H1 (cell line): Measurements from ENCODE around the gene MATN1. TPM values are rescaled to one million over a fixed set of nuclear protein-coding genes. Genes with fewer than 3 reads are reported as not detected.

Source experiments
- CTCF ChIA-PET: fragments of 300-600 bp; sonication (Branson Sonifier 250); formaldehyde crosslinking; loops from one replicate; lab custom pipeline; 2021; ENCODE audit not compliant: partially characterized antibody; lab: Charles Lee
- POLR2A ChIA-PET: fragments of 300-600 bp; sonication (Branson Sonifier 250); formaldehyde crosslinking; loops from one replicate; lab custom pipeline; 2021; ENCODE audit warnings: inconsistent platforms; ENCODE audit not compliant: partially characterized antibody; lab: Charles Lee
- DNase-seq, 2 experiments: peaks; one replicate each; pipeline versions ENCODE4 v3.0.0 to v3.0.0-alpha.2; 2010 to 2022; ENCODE audit warnings: low spot score in 2 of 2, low read depth in 1 of 2, mixed read lengths in 1 of 2
- FAIRE-seq: peaks from 2 replicates; lab custom pipeline; 2011; peaks lifted over from hg19 to GRCh38; lab: Jason Lieb, UNC
- H2AFZ ChIP-seq: 2 replicates; pipeline ENCODE4 v1.8.1; 2012; ENCODE audit warnings: low read length, inconsistent platforms
- H2AK5ac ChIP-seq: 2 replicates; pipeline ENCODE4 v1.6.1; 2013; ENCODE audit warnings: low read depth, low read length
- H2BK120ac ChIP-seq: replicated peaks from 2 replicates; pipeline ENCODE3; 2013; ENCODE audit warnings: low read depth, low read length, inconsistent platforms
- H2BK12ac ChIP-seq: 2 replicates; pipeline ENCODE4 v1.6.1; 2013; ENCODE audit warnings: low read depth, low read length
- H2BK15ac ChIP-seq: 2 replicates; pipeline ENCODE4 v1.6.1; 2013; ENCODE audit warnings: low read length
- H2BK20ac ChIP-seq: 2 replicates; pipeline ENCODE4 v1.6.1; 2013; ENCODE audit warnings: low read length
- H2BK5ac ChIP-seq: 2 replicates; pipeline ENCODE4 v1.6.1; 2013; ENCODE audit warnings: low read depth, low read length
- H3K14ac ChIP-seq: 2 replicates; pipeline ENCODE4 v1.6.1; 2013; ENCODE audit warnings: inconsistent platforms; ENCODE audit not compliant: insufficient read length
- H3K18ac ChIP-seq: 2 replicates; pipeline ENCODE4 v1.6.1; 2013; ENCODE audit warnings: low read length; ENCODE audit errors: extremely low read depth
- H3K23ac ChIP-seq: 2 replicates; pipeline ENCODE4 v1.6.1; 2013; ENCODE audit warnings: inconsistent platforms; ENCODE audit not compliant: insufficient read length
- H3K23me2 ChIP-seq: 2 replicates; pipeline ENCODE4 v1.6.1; 2013; ENCODE audit warnings: low read depth, low read length
- H3K27ac ChIP-seq: 2 replicates; pipeline ENCODE4 v1.6.1; 2011; ENCODE audit warnings: low read depth, low read length, inconsistent platforms
- H3K27me3 ChIP-seq, 4 experiments: replicated peaks in 1 of 4; 1 replicate in 1 of 4; 2 replicates in 3 of 4; pipeline versions ENCODE4 v1.6.1 to v1.8.1; 2011 to 2013; ENCODE audit warnings: low read length in 3 of 4, mild to moderate bottlenecking in 3 of 4, inconsistent platforms in 2 of 4, mixed read lengths in 2 of 4, moderate library complexity in 1 of 4; ENCODE audit not compliant: control insufficient read depth in 3 of 4, insufficient read depth in 3 of 4; ENCODE audit errors: extremely low read depth in 1 of 4
- H3K36me3 ChIP-seq, 4 experiments: 2 replicates each; pipeline versions ENCODE4 v1.6.1 to v1.8.1; 2011 to 2013; ENCODE audit warnings: mild to moderate bottlenecking in 4 of 4, low read length in 3 of 4, moderate library complexity in 2 of 4, control low read depth in 1 of 4, inconsistent platforms in 1 of 4; ENCODE audit not compliant: insufficient read depth in 4 of 4, control insufficient read depth in 2 of 4
- H3K4ac ChIP-seq: replicated peaks from 2 replicates; pipeline ENCODE3; 2013; ENCODE audit warnings: low read length, low read depth, mixed read lengths, inconsistent platforms; ENCODE audit not compliant: insufficient read length
- H3K4me1 ChIP-seq, 4 experiments: replicated peaks in 1 of 4; 1 replicate in 1 of 4; 2 replicates in 3 of 4; pipeline versions ENCODE4 v1.6.1 to v1.8.1; 2011 to 2013; ENCODE audit warnings: low read length in 3 of 4, inconsistent platforms in 2 of 4, mixed read lengths in 1 of 4; ENCODE audit not compliant: insufficient read depth in 4 of 4, control insufficient read depth in 3 of 4
- H3K4me2 ChIP-seq, 2 experiments: 2 replicates each; pipeline versions ENCODE4 v1.6.1 to v1.8.1; 2011 to 2013; ENCODE audit warnings: low read depth in 2 of 2, low read length in 2 of 2, control low read depth in 1 of 2, inconsistent platforms in 1 of 2, mild to moderate bottlenecking in 1 of 2; ENCODE audit not compliant: insufficient read depth in 1 of 2
- H3K4me3 ChIP-seq, 4 experiments: fragments of 200-600, 300-600 bp in 1 of 4; sonication (generic), shearing (Covaris generic), sonication (Bioruptor Twin) in 1 of 4; 2 replicates each; pipeline versions ENCODE4 v1.5.1 to v1.8.1; 2011 to 2016; ENCODE audit warnings: low read length in 4 of 4, low read depth in 3 of 4, control low read depth in 2 of 4, inconsistent platforms in 2 of 4, mild to moderate bottlenecking in 2 of 4, mixed read lengths in 1 of 4, moderate library complexity in 1 of 4; ENCODE audit not compliant: insufficient read depth in 2 of 4; ENCODE audit errors: extremely low read depth in 1 of 4
- H3K56ac ChIP-seq: replicated peaks from 2 replicates; pipeline ENCODE3; 2013; ENCODE audit warnings: low read depth, mild to moderate bottlenecking, mixed read lengths, low read length, inconsistent platforms; ENCODE audit not compliant: insufficient read length
- H3K79me1 ChIP-seq: 2 replicates; pipeline ENCODE4 v1.6.1; 2013; ENCODE audit warnings: low read depth, low read length, control low read depth
- H3K79me2 ChIP-seq, 2 experiments: 2 replicates each; pipeline versions ENCODE4 v1.6.1 to v1.8.1; 2012 to 2013; ENCODE audit warnings: low read length in 2 of 2, mild to moderate bottlenecking in 2 of 2, inconsistent platforms in 1 of 2; ENCODE audit not compliant: insufficient read depth in 2 of 2, control insufficient read depth in 1 of 2
- H3K9ac ChIP-seq, 4 experiments: replicated peaks in 1 of 4; 1 replicate in 1 of 4; 2 replicates in 3 of 4; pipeline versions ENCODE4 v1.6.1 to v1.8.1; 2011 to 2013; ENCODE audit warnings: low read depth in 3 of 4, low read length in 3 of 4, control low read depth in 2 of 4, mild to moderate bottlenecking in 2 of 4, moderate library complexity in 2 of 4, inconsistent platforms in 1 of 4; ENCODE audit errors: extremely low read depth in 1 of 4
- H3K9me3 ChIP-seq, 2 experiments: 2 replicates each; pipeline versions ENCODE4 v1.6.1 to v1.8.1; 2012 to 2013; ENCODE audit warnings: mild to moderate bottlenecking in 2 of 2, moderate library complexity in 2 of 2, control low read depth in 1 of 2, inconsistent platforms in 1 of 2, low read depth in 1 of 2, low read length in 1 of 2, mixed read lengths in 1 of 2; ENCODE audit not compliant: insufficient read depth in 2 of 2
- H4K20me1 ChIP-seq, 2 experiments: replicated peaks in 1 of 2; 2 replicates each; pipeline versions ENCODE3 to v1.8.1; 2011 to 2013; ENCODE audit warnings: inconsistent platforms in 2 of 2, low read length in 2 of 2, mild to moderate bottlenecking in 1 of 2; ENCODE audit not compliant: insufficient read depth in 2 of 2, control insufficient read depth in 1 of 2
- H4K5ac ChIP-seq: 2 replicates; pipeline ENCODE4 v1.6.1; 2013; ENCODE audit warnings: low read length, low read depth, mixed read lengths, inconsistent platforms; ENCODE audit not compliant: insufficient read length
- H4K8ac ChIP-seq: 2 replicates; pipeline ENCODE4 v1.8.0; 2013; ENCODE audit warnings: mild to moderate bottlenecking, moderate library complexity, low read length, inconsistent platforms; ENCODE audit not compliant: insufficient read depth; ENCODE audit errors: extremely low read depth
- H4K91ac ChIP-seq: replicated peaks from 2 replicates; pipeline ENCODE3; 2013; ENCODE audit warnings: low read length, mixed read lengths, inconsistent platforms; ENCODE audit not compliant: insufficient read length
- ASH2L ChIP-seq: fragments of 200-600, 300-600 bp; sonication (generic); IDR thresholded peaks from one replicate; pipeline ENCODE4 v1.7.1; 2017; ENCODE audit warnings: low read length
- CEBPB ChIP-seq: IDR thresholded peaks from 2 replicates; pipeline ENCODE4 v1.6.1; 2012; ENCODE audit warnings: low read depth, low read length
- CREB1 ChIP-seq: IDR thresholded peaks from 2 replicates; pipeline ENCODE4 v1.6.1; 2012; ENCODE audit warnings: inconsistent platforms
- EGR1 ChIP-seq: IDR thresholded peaks from 2 replicates; pipeline ENCODE4 v1.6.1; 2011; ENCODE audit warnings: low read depth, low read length, borderline replicate concordance
- JUN ChIP-seq: IDR thresholded peaks from 2 replicates; pipeline ENCODE4 v1.6.1; 2011; ENCODE audit warnings: low read depth, mild to moderate bottlenecking, improper control_type of control experiment, low read length
- NANOG ChIP-seq: IDR thresholded peaks from 2 replicates; pipeline ENCODE4 v1.6.1; 2011; ENCODE audit warnings: low read length, low read depth, mild to moderate bottlenecking, inconsistent platforms; ENCODE audit not compliant: insufficient read depth, poor library complexity, severe bottlenecking
- NRF1 ChIP-seq: IDR thresholded peaks from 2 replicates; pipeline ENCODE4 v1.6.1; 2011; ENCODE audit warnings: mild to moderate bottlenecking, low read depth, low read length, improper control_type of control experiment
- RAD21 ChIP-seq, 2 experiments: IDR thresholded peaks in 1 of 2; conservative IDR thresholded peaks in 1 of 2; 2 replicates each; pipeline ENCODE4 v1.6.1; 2011; ENCODE audit warnings: low read depth in 2 of 2, low read length in 2 of 2, improper control_type of control experiment in 1 of 2, inconsistent platforms in 1 of 2, mild to moderate bottlenecking in 1 of 2, moderate library complexity in 1 of 2
- RFX5 ChIP-seq: IDR thresholded peaks from 2 replicates; pipeline ENCODE4 v1.6.1; 2011; ENCODE audit warnings: low read depth, low read length, improper control_type of control experiment, borderline replicate concordance
- RXRA ChIP-seq: IDR thresholded peaks from 2 replicates; pipeline ENCODE4 v1.6.1; 2011; ENCODE audit warnings: low read depth, mild to moderate bottlenecking, low read length, moderate library complexity; ENCODE audit not compliant: insufficient read depth
- TAF1 ChIP-seq: IDR thresholded peaks from 2 replicates; pipeline ENCODE4 v1.6.1; 2011; ENCODE audit warnings: mild to moderate bottlenecking, low read depth, low read length
- WGBS, 2 experiments: shearing (Covaris generic) in 1 of 2; methylation state at CpG; one replicate each; pipeline versions ENCODE4 v1.1.6 to v1.1.7; 2013 to 2015; ENCODE audit warnings: low lambda C conversion rate in 2 of 2, mixed read lengths in 2 of 2, inconsistent platforms in 1 of 2, low coverage in 1 of 2, missing lambda C conversion rate in 1 of 2; ENCODE audit not compliant: insufficient replicate concordance in 2 of 2, insufficient coverage in 1 of 2, insufficient read length in 1 of 2; ENCODE audit errors: extremely low coverage in 1 of 2, missing lambda C conversion rate in 1 of 2; 5-methylcytosine and 5-hydroxymethylcytosine counted together
- polyA plus RNA-seq, 7 experiments: library from polyadenylated mRNA; depleted of rRNA in 3 of 7; stranded (reverse) in 5 of 7; unstranded in 2 of 7; fragments of >200 nt in 5 of 7; fragments of 200-250 nt in 2 of 7; gene quantifications; 1 replicate in 5 of 7; 2 replicates in 1 of 7; 4 replicates in 1 of 7; pipeline versions ENCODE4 v1.2.1 to v1.2.3, GENCODE V29; 2011 to 2013; ENCODE audit warnings: missing spikeins in 2 of 7, mixed read lengths in 2 of 7
- total RNA-seq: library from RNA; stranded (reverse); fragmentation: NEBNext Ultra II Directional; extraction: Animal tissue kit (Norgen Biotek cat#: 25700); gene quantifications from 2 replicates; pipeline ENCODE4 v1.2.1, GENCODE V29; 2021
- TF ChIP-seq, protein P1 (sequence below): IDR thresholded peaks from 2 replicates; pipeline ENCODE4 v1.6.1; 2011; ENCODE audit warnings: low read depth, mild to moderate bottlenecking, low read length; ENCODE audit not compliant: insufficient read depth
- TF ChIP-seq, protein P2 (sequence below): IDR thresholded peaks from 2 replicates; pipeline ENCODE4 v1.6.1; 2011; ENCODE audit warnings: low read length, improper control_type of control experiment

The MATN1 gene
- total and polyA plus RNA-seq, 2 of the 8 experiments (the other 6 are each of a cell fraction or from before 2014, with no cell fraction given) = 0.12 to 0.28 TPM

DNA sequence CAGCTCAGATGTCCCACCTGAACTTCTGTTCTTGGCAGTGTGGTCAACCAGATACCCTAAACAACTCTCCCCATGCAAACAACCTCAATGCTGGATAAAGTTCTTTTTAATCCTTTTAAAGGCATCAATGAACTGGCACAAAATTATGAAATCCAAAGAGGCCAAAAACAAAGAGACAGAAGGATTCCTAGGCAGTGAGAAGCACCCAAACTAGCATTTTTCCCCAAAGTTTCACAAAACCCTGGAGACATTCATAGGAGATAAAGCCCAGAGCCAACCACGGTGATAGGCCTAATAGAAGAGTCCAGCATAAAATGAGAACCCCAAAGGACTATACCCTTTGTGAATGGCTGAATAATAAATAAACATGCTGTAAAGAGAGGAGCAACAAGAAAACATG is 50.7 kb downstream of the MATN1 start:
- no peak overlapping the region for H3K18ac ChIP-seq
- H3K27ac ChIP-seq = no peak overlapping the region
- no peaks in the 10 kb centered on the region for H3K79me2 ChIP-seq
- ChIA-PET POLR2A (no interaction called here), CTCF (interaction anchor here (1.5 kb wide), 1 partner anchor 14 kb away, joined by 3 read pairs; no protein-coding TSS in a partner anchor)
- no peaks in the 10 kb centered on the region for H3K27me3 ChIP-seq
- H3K79me1 ChIP-seq = no peaks in the 10 kb centered on the region
- H2AFZ ChIP-seq = no peak overlapping the region
- H3K4me2 ChIP-seq = no peak overlapping the region
- DNase-seq (no peak), FAIRE-seq (no peak)
- no peak overlapping the region for H3K23ac ChIP-seq
- no peak overlapping the region for H2BK120ac ChIP-seq
- H4K20me1 ChIP-seq = no peaks in the 10 kb centered on the region
- no peaks in the 10 kb centered on the region for H3K23me2 ChIP-seq
- no peak overlapping the region for H2BK20ac ChIP-seq
- no peaks in the 10 kb centered on the region for H3K36me3 ChIP-seq
- no peaks in the 10 kb centered on the region; a peak in 1 of 7 replicates for H3K4me1 ChIP-seq
- H3K4ac ChIP-seq = no peak overlapping the region
- no peak overlapping the region for H3K56ac ChIP-seq
- 89% methylated on average over 1 of the region's 1 CpG; no CpG with 5 or more reads in 1 of the 2 experiments for WGBS, 2 experiments
- H3K14ac ChIP-seq = no peak overlapping the region
- no peak overlapping the region for H2BK12ac ChIP-seq
- H3K4me3 ChIP-seq = no peak overlapping the region
- H4K5ac ChIP-seq = no peak overlapping the region
- no peaks in the 10 kb centered on the region for H3K9me3 ChIP-seq
- H2BK15ac ChIP-seq = no peak overlapping the region
- no peak overlapping the region for H4K91ac ChIP-seq
- no peak overlapping the region for H3K9ac ChIP-seq
- no peak overlapping the region for H2AK5ac ChIP-seq
- no peak overlapping the region for H4K8ac ChIP-seq
- no peak overlapping the region for H2BK5ac ChIP-seq
- no peak for TF ChIP-seq TAF1
- TF ChIP-seq RFX5 = no peak
- no peak for TF ChIP-seq JUN
- TF ChIP-seq NANOG = no peak
- no peak for TF ChIP-seq ASH2L
- TF ChIP-seq NRF1 = no peak
- TF ChIP-seq CEBPB = no peak
- no peak for TF ChIP-seq CREB1
- TF ChIP-seq RAD21 (IDR thresholded peaks at IDR 0.05 in 1 of 2, conservative IDR thresholded peaks at IDR 0.05 in 1 of 2; ENCODE audit: low read depth in 2 of 2, low read length in 2 of 2) = no peak
- TF ChIP-seq, protein P1, sequence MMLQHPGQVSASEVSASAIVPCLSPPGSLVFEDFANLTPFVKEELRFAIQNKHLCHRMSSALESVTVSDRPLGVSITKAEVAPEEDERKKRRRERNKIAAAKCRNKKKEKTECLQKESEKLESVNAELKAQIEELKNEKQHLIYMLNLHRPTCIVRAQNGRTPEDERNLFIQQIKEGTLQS = no peak
- no peak for TF ChIP-seq RXRA
- TF ChIP-seq, protein P2, sequence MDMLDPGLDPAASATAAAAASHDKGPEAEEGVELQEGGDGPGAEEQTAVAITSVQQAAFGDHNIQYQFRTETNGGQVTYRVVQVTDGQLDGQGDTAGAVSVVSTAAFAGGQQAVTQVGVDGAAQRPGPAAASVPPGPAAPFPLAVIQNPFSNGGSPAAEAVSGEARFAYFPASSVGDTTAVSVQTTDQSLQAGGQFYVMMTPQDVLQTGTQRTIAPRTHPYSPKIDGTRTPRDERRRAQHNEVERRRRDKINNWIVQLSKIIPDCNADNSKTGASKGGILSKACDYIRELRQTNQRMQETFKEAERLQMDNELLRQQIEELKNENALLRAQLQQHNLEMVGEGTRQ = no peak
- no peak for TF ChIP-seq EGR1
